Neural cell (in vitro differentiated cells): ENCODE measurements around the gene NUDT1.

Experiments
- CTCF ChIP-seq: fragments of 450-650 bp; IDR thresholded peaks from 2 replicates; pipeline ENCODE4 v1.5.1; 2014; ENCODE audit warnings: antibody characterized with exemption, mild to moderate bottlenecking, moderate library complexity; ENCODE audit not compliant: poor library complexity, severe bottlenecking
- EP300 ChIP-seq: fragments of 450-650 bp; conservative IDR thresholded peaks from 2 replicates; pipeline ENCODE4 v1.6.1; 2014; ENCODE audit warnings: antibody characterized with exemption, mild to moderate bottlenecking, moderate library complexity; ENCODE audit not compliant: poor library complexity, severe bottlenecking
- EZH2 ChIP-seq: fragments of 200-600, 300-800 bp; shearing (Covaris generic), sonication (generic); IDR thresholded peaks from 2 replicates; pipeline ENCODE4 v1.6.1; 2014; ENCODE audit warnings: antibody characterized with exemption, low read length, borderline replicate concordance, mild to moderate bottlenecking; ENCODE audit not compliant: insufficient read depth, poor library complexity, severe bottlenecking
- MXI1 ChIP-seq: fragments of 450-650 bp; conservative IDR thresholded peaks from 2 replicates; pipeline ENCODE4 v1.6.1; 2014; ENCODE audit warnings: antibody characterized with exemption, mild to moderate bottlenecking; ENCODE audit not compliant: poor library complexity, severe bottlenecking
- POLR2AphosphoS5 ChIP-seq: IDR thresholded peaks from 2 replicates; pipeline ENCODE4 v1.6.1; 2012

- TF ChIP-seq CTCF (no peak), EP300 (no peak), POLR2AphosphoS5 (no peak), EZH2 (no peak), MXI1 (no peak)
Measured at GRCh38 chr7:2261611-2262010, 19.6 kb downstream of the NUDT1 start.
